Suprapubic skin (tissue), 3 donors: ENCODE data around the gene ABHD1.

Experiments
- CTCF ChIP-seq, 2 donors: fragments of 200-600 bp in 1 of 2; fragments of 450-650 bp in 1 of 2; sonication (generic) in 1 of 2; IDR thresholded peaks; one replicate each; pipeline ENCODE4 v1.5.1; 2016 to 2019; ENCODE audit warnings: antibody characterized with exemption in 2 of 2, mild to moderate bottlenecking in 1 of 2, moderate library complexity in 1 of 2
- POLR2AphosphoS5 ChIP-seq, 3 donors: sonication (generic); formaldehyde crosslinking; IDR thresholded peaks; one replicate each; pipeline ENCODE4 v1.6.1; 2017; ENCODE audit warnings: antibody characterized with exemption in 3 of 3

GRCh38 chr2:27081984-27082772 lies 41.4 kb upstream of the ABHD1 start:
- TF ChIP-seq POLR2AphosphoS5 (IDR thresholded peaks at IDR 0.05) = no peak
- TF ChIP-seq CTCF (IDR thresholded peaks at IDR 0.05) = no peak
